Endothelial cell of umbilical vein (primary cell): ENCODE results near the gene SPTLC3. TPM values are rescaled to one million over a fixed set of nuclear protein-coding genes. Genes with fewer than 3 reads are reported as not detected.

Experiments used
- BruUV-seq: library from RNA; stranded (reverse); fragments of 400-500 nt; replicated peaks from 2 replicates; lab custom pipeline; 2021; lab: Mats Ljungman, UMichigan
- CTCF ChIA-PET: fragments of 300-600, 350-600 bp; sonication (Branson Sonifier 250); formaldehyde crosslinking; loops from one replicate; lab custom pipeline; 2021; ENCODE audit warnings: antibody characterized with exemption, inconsistent platforms; lab: Charles Lee
- POLR2A ChIA-PET: fragments of 300-600, 350-600 bp; sonication (Branson Sonifier 250); formaldehyde crosslinking; loops from one replicate; lab custom pipeline; 2021; ENCODE audit warnings: antibody characterized with exemption, inconsistent platforms; lab: Charles Lee
- DNase-seq: peaks from one replicate; pipeline ENCODE4 v3.0.0-alpha.2; 2011; ENCODE audit warnings: low read depth, low spot score
- FAIRE-seq: peaks from 2 replicates; lab custom pipeline; 2011; peaks lifted over from hg19 to GRCh38; lab: Jason Lieb, UNC
- H2AFZ ChIP-seq: 2 replicates; pipeline ENCODE4 v1.6.0; 2012; ENCODE audit warnings: low read depth, low read length, control low read depth, inconsistent platforms
- H3K27ac ChIP-seq: 2 replicates; pipeline ENCODE4 v1.5.1; 2011; ENCODE audit warnings: low read depth, mild to moderate bottlenecking, control low read depth, low read length, moderate library complexity; ENCODE audit not compliant: insufficient read depth
- H3K27me3 ChIP-seq, 2 experiments: 2 replicates each; pipeline versions ENCODE4 v1.6.0 to v1.6.1; 2011; ENCODE audit warnings: low read length in 2 of 2, mixed read lengths in 1 of 2; ENCODE audit not compliant: control insufficient read depth in 2 of 2, insufficient read depth in 2 of 2
- H3K36me3 ChIP-seq, 2 experiments: 2 replicates in 1 of 2; 3 replicates in 1 of 2; pipeline ENCODE4 v1.5.1; 2011; ENCODE audit warnings: low read length in 2 of 2, mild to moderate bottlenecking in 1 of 2, moderate library complexity in 1 of 2; ENCODE audit not compliant: control insufficient read depth in 2 of 2, insufficient read depth in 2 of 2; ENCODE audit errors: extremely low read depth in 1 of 2
- H3K4me1 ChIP-seq: 3 replicates; pipeline ENCODE4 v1.5.1; 2011; ENCODE audit warnings: mild to moderate bottlenecking, low read length; ENCODE audit not compliant: control insufficient read depth, insufficient read depth; ENCODE audit errors: extremely low read depth
- H3K4me2 ChIP-seq: 2 replicates; pipeline ENCODE4 v1.6.1; 2011; ENCODE audit warnings: low read length, control low read depth, mixed read lengths; ENCODE audit not compliant: insufficient read depth
- H3K4me3 ChIP-seq, 3 experiments: fragments of 200-600 bp in 1 of 3; sonication (generic), shearing (Covaris generic) in 1 of 3; replicated peaks in 1 of 3; 2 replicates each; pipeline ENCODE4 v1.5.1; 2011 to 2016; ENCODE audit warnings: control low read depth in 3 of 3, low read length in 3 of 3, mild to moderate bottlenecking in 2 of 3, inconsistent platforms in 1 of 3, low read depth in 1 of 3, moderate library complexity in 1 of 3; ENCODE audit not compliant: insufficient read depth in 1 of 3
- H3K79me2 ChIP-seq: 2 replicates; pipeline ENCODE4 v1.6.0; 2012; ENCODE audit warnings: low read length, inconsistent platforms; ENCODE audit not compliant: control insufficient read depth, insufficient read depth
- H3K9ac ChIP-seq: replicated peaks from 2 replicates; pipeline ENCODE3; 2011; ENCODE audit warnings: low read length, control low read depth; ENCODE audit not compliant: insufficient read depth; ENCODE audit errors: extremely low read depth
- H3K9me1 ChIP-seq: replicated peaks from 3 replicates; pipeline ENCODE4 v1.6.0; 2011; ENCODE audit warnings: mild to moderate bottlenecking, low read length; ENCODE audit not compliant: control insufficient read depth, insufficient read depth; ENCODE audit errors: extremely low read depth
- H3K9me3 ChIP-seq: replicated peaks from 2 replicates; pipeline ENCODE4 v1.5.1; 2012; ENCODE audit warnings: low read length, inconsistent platforms; ENCODE audit not compliant: control insufficient read depth, insufficient read depth
- H4K20me1 ChIP-seq: replicated peaks from 2 replicates; pipeline ENCODE3; 2011; ENCODE audit warnings: mild to moderate bottlenecking, low read length; ENCODE audit not compliant: control insufficient read depth, insufficient read depth; ENCODE audit errors: extremely low read depth
- CTCF ChIP-seq, 2 donors: IDR thresholded peaks; 1 replicate in 1 of 2; 2 replicates in 1 of 2; pipeline ENCODE4 v1.5.1; 2011; ENCODE audit warnings: low read length in 2 of 2, mild to moderate bottlenecking in 2 of 2, moderate library complexity in 2 of 2, control low read depth in 1 of 2, inconsistent platforms in 1 of 2, low read depth in 1 of 2; ENCODE audit not compliant: insufficient read depth in 1 of 2; ENCODE audit errors: extremely low read depth in 1 of 2
- EZH2 ChIP-seq: IDR thresholded peaks from 2 replicates; pipeline ENCODE4 v1.6.1; 2012; ENCODE audit warnings: borderline replicate concordance, low read depth, mild to moderate bottlenecking, moderate library complexity, low read length, inconsistent platforms; ENCODE audit not compliant: severe bottlenecking
- FOS ChIP-seq: IDR thresholded peaks from 2 replicates; pipeline ENCODE4 v1.6.1; 2011; ENCODE audit warnings: mild to moderate bottlenecking, low read length, moderate library complexity, borderline replicate concordance; ENCODE audit not compliant: insufficient read depth
- GATA2 ChIP-seq: IDR thresholded peaks from 2 replicates; pipeline ENCODE4 v1.7.0; 2011; ENCODE audit warnings: low read depth, mild to moderate bottlenecking, moderate library complexity, mixed read lengths, low read length; ENCODE audit not compliant: insufficient read length, insufficient read depth
- JUN ChIP-seq: IDR thresholded peaks from 2 replicates; pipeline ENCODE4 v1.6.1; 2011; ENCODE audit warnings: borderline replicate concordance, low read depth; ENCODE audit not compliant: insufficient read length, insufficient read depth
- MYC ChIP-seq: IDR thresholded peaks from one replicate; pipeline ENCODE4 v1.6.1; 2011; ENCODE audit warnings: mild to moderate bottlenecking, low read depth, low read length
- POLR2A ChIP-seq: IDR thresholded peaks from 2 replicates; pipeline ENCODE4 v1.6.1; 2012; ENCODE audit warnings: low read depth, mild to moderate bottlenecking, control low read depth, low read length
- POLR2AphosphoS5 ChIP-seq: IDR thresholded peaks from 2 replicates; pipeline ENCODE4 v1.6.1; 2012; ENCODE audit warnings: low read depth, mild to moderate bottlenecking, control low read depth, low read length, moderate library complexity; ENCODE audit not compliant: insufficient read depth
- dilution Hi-C: fragments of 300-500 bp; cut with MboI; formaldehyde crosslinking; loops from one replicate; pipeline ENCODE4 v1.15.0; 2019; ENCODE audit warnings: low sequenced_read_pairs; ENCODE audit not compliant: extremely low pct_ligation_motif_present
- intact Hi-C: fragments of 100-400 bp; cut with micrococcal nuclease; formaldehyde crosslinking; loops from one replicate; pipeline ENCODE4 v1.10.0; 2022
- polyA plus RNA-seq, 4 experiments: library from polyadenylated mRNA; depleted of rRNA in 3 of 4; stranded (reverse) in 3 of 4; unstranded in 1 of 4; fragments of >200 nt; gene quantifications; 2 replicates each; pipeline versions ENCODE4 v1.2.1 to v1.2.3, GENCODE V29; 2011 to 2012; ENCODE audit warnings: missing spikeins in 1 of 4
- total RNA-seq: library from RNA; stranded (reverse); gene quantifications from 2 replicates; pipeline ENCODE4 v1.2.3, GENCODE V29; 2021
- TF ChIP-seq, protein P1 (sequence below): IDR thresholded peaks from 2 replicates; pipeline ENCODE4 v1.6.1; 2011; ENCODE audit not compliant: insufficient read depth, insufficient read length

The SPTLC3 gene
- total and polyA plus RNA-seq, 2 donors (not counting 3 experiments of a cell fraction or from before 2014, with no cell fraction given), result 0.29 to 0.35 TPM

GRCh38 chr20:13166011-13166410 is 157.2 kb downstream of the SPTLC3 start:
- Histone ChIP-seq H4K20me1 (no peaks in the 10 kb centered on the region), H3K27ac (no peak overlapping the region), H3K27me3 (no peaks in the 10 kb centered on the region), H3K9me3 (no peaks in the 10 kb centered on the region), H2AFZ (no peak overlapping the region), H3K9me1 (no peaks in the 10 kb centered on the region), H3K79me2 (no peaks in the 10 kb centered on the region), H3K4me1 (no peaks in the 10 kb centered on the region), H3K4me3 (no peak overlapping the region), H3K36me3 (no peaks in the 10 kb centered on the region), H3K9ac (no peak overlapping the region), H3K4me2 (no peak overlapping the region)
- CTCF ChIA-PET, result no interaction called here
- BruUV-seq, result no TSS peak
- intact Hi-C loops, result no loop called here
- dilution Hi-C loops, result no loop called here
- no peak for TF ChIP-seq POLR2AphosphoS5
- no peak for TF ChIP-seq GATA2
- TF ChIP-seq FOS, result no peak
- no peak for TF ChIP-seq CTCF (IDR thresholded peaks at IDR 0.05; ENCODE audit: extremely low read depth in 1 of 2, insufficient read depth in 1 of 2, low read depth in 1 of 2, low read length in 2 of 2)
- TF ChIP-seq MYC, result no peak
- TF ChIP-seq JUN, result no peak
- no peak for TF ChIP-seq POLR2A
- no peak for TF ChIP-seq EZH2
- TF ChIP-seq, protein P1, sequence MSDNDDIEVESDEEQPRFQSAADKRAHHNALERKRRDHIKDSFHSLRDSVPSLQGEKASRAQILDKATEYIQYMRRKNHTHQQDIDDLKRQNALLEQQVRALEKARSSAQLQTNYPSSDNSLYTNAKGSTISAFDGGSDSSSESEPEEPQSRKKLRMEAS, result no peak
- no peak for DNase-seq
- FAIRE-seq, result no peak
- POLR2A ChIA-PET, result no interaction called here
